A172 (cell line): ENCODE results near the gene WNT4. TPM values are rescaled to one million over a fixed set of nuclear protein-coding genes. Genes with fewer than 3 reads are reported as not detected.
A peak's percentile ranks its signal among the peaks of the same experiment; 100 is the strongest.

ENCODE experiments used
- DNase-seq: peaks from one replicate; pipeline ENCODE4 v3.0.0-alpha.2; 2015; ENCODE audit warnings: low spot score
- total RNA-seq: library from RNA; depleted of rRNA; stranded (reverse); fragments of >200 nt; shearing (Covaris generic); gene quantifications from 2 replicates; pipeline ENCODE4 v1.2.3, GENCODE V29; 2014

WNT4 gene
- total RNA-seq, 1 experiment from 2014 or later, result 0.03 TPM

GRCh38 chr1:22129501-22130117 lies 13.3 kb downstream of the WNT4 start:
- DNase-seq, result no peak

- DNase-seq, result no peak
Observed at GRCh38 chr1:22128392-22128791, 14.5 kb downstream of the WNT4 start.

GRCh38 chr1:22127731-22128130 lies 15.2 kb downstream of the WNT4 start:
- DNase-seq, result no peak

- no peak for DNase-seq
Observed at GRCh38 chr1:22127248-22127647, 15.6 kb downstream of the WNT4 start.

GRCh38 chr1:22126531-22126930 lies 16.4 kb downstream of the WNT4 start:
- DNase-seq, result no peak

GRCh38 chr1:22124592-22125229 lies 18.2 kb downstream of the WNT4 start:
- DNase-seq, result no peak

GRCh38 chr1:22123901-22124404 lies 18.9 kb downstream of the WNT4 start:
- DNase-seq, result no peak

GRCh38 chr1:22123071-22123390 lies 19.9 kb downstream of the WNT4 start:
- DNase-seq, result no peak

GRCh38 chr1:22122273-22123070 lies 20.4 kb downstream of the WNT4 start:
- no peak for DNase-seq

- no peak for DNase-seq
Observed at GRCh38 chr1:22121421-22121911, 21.4 kb downstream of the WNT4 start.

GRCh38 chr1:22120469-22120790 lies 22.5 kb downstream of the WNT4 start:
- DNase-seq, result no peak

GRCh38 chr1:22119626-22120468 lies 23.1 kb downstream of the WNT4 start:
- DNase-seq, result no peak

- no peak for DNase-seq
Observed at GRCh38 chr1:22118291-22118992, 24.5 kb downstream of the WNT4 start.

- DNase-seq, result no peak
Observed at GRCh38 chr1:22117851-22118250, 25.0 kb downstream of the WNT4 start.

GRCh38 chr1:22117238-22117637 lies 25.7 kb downstream of the WNT4 start:
- DNase-seq, result no peak

- DNase-seq, result no peak
Observed at GRCh38 chr1:22115286-22115685, 27.6 kb downstream of the WNT4 start.

- DNase-seq, result no peak
Observed at GRCh38 chr1:22114083-22115012, 28.5 kb downstream of the WNT4 start.

GRCh38 chr1:22112554-22112953 lies 30.3 kb downstream of the WNT4 start:
- no peak for DNase-seq

GRCh38 chr1:22111620-22112019 lies 31.3 kb downstream of the WNT4 start:
- DNase-seq, result peak; percentile 39

- DNase-seq, result no peak
Observed at GRCh38 chr1:22111115-22111514, 31.8 kb downstream of the WNT4 start.
